H1 (cell line): ENCODE data around the gene SOX6. TPM values are rescaled to one million over a fixed set of nuclear protein-coding genes. Genes with fewer than 3 reads are reported as not detected.

Experiments used
- CTCF ChIA-PET: fragments of 300-600 bp; sonication (Branson Sonifier 250); formaldehyde crosslinking; loops from one replicate; lab custom pipeline; 2021; ENCODE audit not compliant: partially characterized antibody; lab: Charles Lee
- POLR2A ChIA-PET: fragments of 300-600 bp; sonication (Branson Sonifier 250); formaldehyde crosslinking; loops from one replicate; lab custom pipeline; 2021; ENCODE audit warnings: inconsistent platforms; ENCODE audit not compliant: partially characterized antibody; lab: Charles Lee
- DNase-seq, 2 experiments: peaks; one replicate each; pipeline versions ENCODE4 v3.0.0 to v3.0.0-alpha.2; 2010 to 2022; ENCODE audit warnings: low spot score in 2 of 2, low read depth in 1 of 2, mixed read lengths in 1 of 2
- FAIRE-seq: peaks from 2 replicates; lab custom pipeline; 2011; peaks lifted over from hg19 to GRCh38; lab: Jason Lieb, UNC
- H2AFZ ChIP-seq: 2 replicates; pipeline ENCODE4 v1.8.1; 2012; ENCODE audit warnings: low read length, inconsistent platforms
- H2AK5ac ChIP-seq: 2 replicates; pipeline ENCODE4 v1.6.1; 2013; ENCODE audit warnings: low read depth, low read length
- H2BK120ac ChIP-seq: replicated peaks from 2 replicates; pipeline ENCODE3; 2013; ENCODE audit warnings: low read depth, low read length, inconsistent platforms
- H2BK12ac ChIP-seq: 2 replicates; pipeline ENCODE4 v1.6.1; 2013; ENCODE audit warnings: low read depth, low read length
- H2BK15ac ChIP-seq: 2 replicates; pipeline ENCODE4 v1.6.1; 2013; ENCODE audit warnings: low read length
- H2BK20ac ChIP-seq: 2 replicates; pipeline ENCODE4 v1.6.1; 2013; ENCODE audit warnings: low read length
- H2BK5ac ChIP-seq: 2 replicates; pipeline ENCODE4 v1.6.1; 2013; ENCODE audit warnings: low read depth, low read length
- H3K14ac ChIP-seq: 2 replicates; pipeline ENCODE4 v1.6.1; 2013; ENCODE audit warnings: inconsistent platforms; ENCODE audit not compliant: insufficient read length
- H3K18ac ChIP-seq: 2 replicates; pipeline ENCODE4 v1.6.1; 2013; ENCODE audit warnings: low read length; ENCODE audit errors: extremely low read depth
- H3K23ac ChIP-seq: 2 replicates; pipeline ENCODE4 v1.6.1; 2013; ENCODE audit warnings: inconsistent platforms; ENCODE audit not compliant: insufficient read length
- H3K23me2 ChIP-seq: 2 replicates; pipeline ENCODE4 v1.6.1; 2013; ENCODE audit warnings: low read depth, low read length
- H3K27ac ChIP-seq: 2 replicates; pipeline ENCODE4 v1.6.1; 2011; ENCODE audit warnings: low read depth, low read length, inconsistent platforms
- H3K27me3 ChIP-seq, 4 experiments: replicated peaks in 1 of 4; 1 replicate in 1 of 4; 2 replicates in 3 of 4; pipeline versions ENCODE4 v1.6.1 to v1.8.1; 2011 to 2013; ENCODE audit warnings: low read length in 3 of 4, mild to moderate bottlenecking in 3 of 4, inconsistent platforms in 2 of 4, mixed read lengths in 2 of 4, moderate library complexity in 1 of 4; ENCODE audit not compliant: control insufficient read depth in 3 of 4, insufficient read depth in 3 of 4; ENCODE audit errors: extremely low read depth in 1 of 4
- H3K36me3 ChIP-seq, 4 experiments: 2 replicates each; pipeline versions ENCODE4 v1.6.1 to v1.8.1; 2011 to 2013; ENCODE audit warnings: mild to moderate bottlenecking in 4 of 4, low read length in 3 of 4, moderate library complexity in 2 of 4, control low read depth in 1 of 4, inconsistent platforms in 1 of 4; ENCODE audit not compliant: insufficient read depth in 4 of 4, control insufficient read depth in 2 of 4
- H3K4ac ChIP-seq: replicated peaks from 2 replicates; pipeline ENCODE3; 2013; ENCODE audit warnings: low read length, low read depth, mixed read lengths, inconsistent platforms; ENCODE audit not compliant: insufficient read length
- H3K4me1 ChIP-seq, 4 experiments: replicated peaks in 1 of 4; 1 replicate in 1 of 4; 2 replicates in 3 of 4; pipeline versions ENCODE4 v1.6.1 to v1.8.1; 2011 to 2013; ENCODE audit warnings: low read length in 3 of 4, inconsistent platforms in 2 of 4, mixed read lengths in 1 of 4; ENCODE audit not compliant: insufficient read depth in 4 of 4, control insufficient read depth in 3 of 4
- H3K4me2 ChIP-seq, 2 experiments: 2 replicates each; pipeline versions ENCODE4 v1.6.1 to v1.8.1; 2011 to 2013; ENCODE audit warnings: low read depth in 2 of 2, low read length in 2 of 2, control low read depth in 1 of 2, inconsistent platforms in 1 of 2, mild to moderate bottlenecking in 1 of 2; ENCODE audit not compliant: insufficient read depth in 1 of 2
- H3K4me3 ChIP-seq, 4 experiments: fragments of 200-600, 300-600 bp in 1 of 4; sonication (generic), shearing (Covaris generic), sonication (Bioruptor Twin) in 1 of 4; 2 replicates each; pipeline versions ENCODE4 v1.5.1 to v1.8.1; 2011 to 2016; ENCODE audit warnings: low read length in 4 of 4, low read depth in 3 of 4, control low read depth in 2 of 4, inconsistent platforms in 2 of 4, mild to moderate bottlenecking in 2 of 4, mixed read lengths in 1 of 4, moderate library complexity in 1 of 4; ENCODE audit not compliant: insufficient read depth in 2 of 4; ENCODE audit errors: extremely low read depth in 1 of 4
- H3K56ac ChIP-seq: replicated peaks from 2 replicates; pipeline ENCODE3; 2013; ENCODE audit warnings: low read depth, mild to moderate bottlenecking, mixed read lengths, low read length, inconsistent platforms; ENCODE audit not compliant: insufficient read length
- H3K79me1 ChIP-seq: 2 replicates; pipeline ENCODE4 v1.6.1; 2013; ENCODE audit warnings: low read depth, low read length, control low read depth
- H3K79me2 ChIP-seq, 2 experiments: 2 replicates each; pipeline versions ENCODE4 v1.6.1 to v1.8.1; 2012 to 2013; ENCODE audit warnings: low read length in 2 of 2, mild to moderate bottlenecking in 2 of 2, inconsistent platforms in 1 of 2; ENCODE audit not compliant: insufficient read depth in 2 of 2, control insufficient read depth in 1 of 2
- H3K9ac ChIP-seq, 4 experiments: replicated peaks in 1 of 4; 1 replicate in 1 of 4; 2 replicates in 3 of 4; pipeline versions ENCODE4 v1.6.1 to v1.8.1; 2011 to 2013; ENCODE audit warnings: low read depth in 3 of 4, low read length in 3 of 4, control low read depth in 2 of 4, mild to moderate bottlenecking in 2 of 4, moderate library complexity in 2 of 4, inconsistent platforms in 1 of 4; ENCODE audit errors: extremely low read depth in 1 of 4
- H3K9me3 ChIP-seq, 2 experiments: 2 replicates each; pipeline versions ENCODE4 v1.6.1 to v1.8.1; 2012 to 2013; ENCODE audit warnings: mild to moderate bottlenecking in 2 of 2, moderate library complexity in 2 of 2, control low read depth in 1 of 2, inconsistent platforms in 1 of 2, low read depth in 1 of 2, low read length in 1 of 2, mixed read lengths in 1 of 2; ENCODE audit not compliant: insufficient read depth in 2 of 2
- H4K20me1 ChIP-seq, 2 experiments: replicated peaks in 1 of 2; 2 replicates each; pipeline versions ENCODE3 to v1.8.1; 2011 to 2013; ENCODE audit warnings: inconsistent platforms in 2 of 2, low read length in 2 of 2, mild to moderate bottlenecking in 1 of 2; ENCODE audit not compliant: insufficient read depth in 2 of 2, control insufficient read depth in 1 of 2
- H4K5ac ChIP-seq: 2 replicates; pipeline ENCODE4 v1.6.1; 2013; ENCODE audit warnings: low read length, low read depth, mixed read lengths, inconsistent platforms; ENCODE audit not compliant: insufficient read length
- H4K8ac ChIP-seq: 2 replicates; pipeline ENCODE4 v1.8.0; 2013; ENCODE audit warnings: mild to moderate bottlenecking, moderate library complexity, low read length, inconsistent platforms; ENCODE audit not compliant: insufficient read depth; ENCODE audit errors: extremely low read depth
- H4K91ac ChIP-seq: replicated peaks from 2 replicates; pipeline ENCODE3; 2013; ENCODE audit warnings: low read length, mixed read lengths, inconsistent platforms; ENCODE audit not compliant: insufficient read length
- BRCA1 ChIP-seq: IDR thresholded peaks from 2 replicates; pipeline ENCODE4 v1.6.1; 2012; ENCODE audit warnings: low read depth, low read length, improper control_type of control experiment
- CTBP2 ChIP-seq: IDR thresholded peaks from 2 replicates; pipeline ENCODE4 v1.7.0; 2011; ENCODE audit warnings: borderline replicate concordance, mild to moderate bottlenecking, moderate library complexity, mixed read lengths, low read length; ENCODE audit not compliant: insufficient read depth, insufficient read length
- GTF2F1 ChIP-seq: IDR thresholded peaks from 2 replicates; pipeline ENCODE4 v1.6.1; 2012; ENCODE audit warnings: low read depth, low read length, improper control_type of control experiment, borderline replicate concordance
- JUND ChIP-seq: IDR thresholded peaks from 2 replicates; pipeline ENCODE4 v1.6.1; 2011; ENCODE audit warnings: mild to moderate bottlenecking, improper control_type of control experiment, low read length
- KDM5A ChIP-seq: fragments of 200-600 bp; IDR thresholded peaks from 2 replicates; pipeline ENCODE4 v1.7.1; 2012; ENCODE audit warnings: mild to moderate bottlenecking, low read length, inconsistent platforms, mixed read lengths
- MAFK ChIP-seq: IDR thresholded peaks from 2 replicates; pipeline ENCODE4 v1.6.1; 2012; ENCODE audit warnings: low read depth, mild to moderate bottlenecking, improper control_type of control experiment, low read length
- POLR2A ChIP-seq, 2 experiments: IDR thresholded peaks; 1 replicate in 1 of 2; 2 replicates in 1 of 2; pipeline ENCODE4 v1.6.1; 2011; ENCODE audit warnings: low read depth in 2 of 2, low read length in 2 of 2, mild to moderate bottlenecking in 2 of 2; ENCODE audit errors: control extremely low read depth in 1 of 2
- RNF2 ChIP-seq: fragments of 200-900, 300-1000 bp; sonication (generic); IDR thresholded peaks from 2 replicates; pipeline ENCODE4 v1.7.1; 2016; ENCODE audit warnings: borderline replicate concordance, low read depth, mild to moderate bottlenecking, antibody characterized with exemption, low read length; ENCODE audit not compliant: poor library complexity, severe bottlenecking; ENCODE audit errors: missing control alignments
- SP1 ChIP-seq: IDR thresholded peaks from 2 replicates; pipeline ENCODE4 v1.6.1; 2011; ENCODE audit warnings: low read depth, low read length
- SP4 ChIP-seq: IDR thresholded peaks from 2 replicates; pipeline ENCODE4 v1.6.1; 2012; ENCODE audit warnings: low read length, inconsistent platforms
- WGBS, 2 experiments: shearing (Covaris generic) in 1 of 2; methylation state at CpG; one replicate each; pipeline versions ENCODE4 v1.1.6 to v1.1.7; 2013 to 2015; ENCODE audit warnings: low lambda C conversion rate in 2 of 2, mixed read lengths in 2 of 2, inconsistent platforms in 1 of 2, low coverage in 1 of 2, missing lambda C conversion rate in 1 of 2; ENCODE audit not compliant: insufficient replicate concordance in 2 of 2, insufficient coverage in 1 of 2, insufficient read length in 1 of 2; ENCODE audit errors: extremely low coverage in 1 of 2, missing lambda C conversion rate in 1 of 2; 5-methylcytosine and 5-hydroxymethylcytosine counted together
- polyA plus RNA-seq, 7 experiments: library from polyadenylated mRNA; depleted of rRNA in 3 of 7; stranded (reverse) in 5 of 7; unstranded in 2 of 7; fragments of >200 nt in 5 of 7; fragments of 200-250 nt in 2 of 7; gene quantifications; 1 replicate in 5 of 7; 2 replicates in 1 of 7; 4 replicates in 1 of 7; pipeline versions ENCODE4 v1.2.1 to v1.2.3, GENCODE V29; 2011 to 2013; ENCODE audit warnings: missing spikeins in 2 of 7, mixed read lengths in 2 of 7
- total RNA-seq: library from RNA; stranded (reverse); fragmentation: NEBNext Ultra II Directional; extraction: Animal tissue kit (Norgen Biotek cat#: 25700); gene quantifications from 2 replicates; pipeline ENCODE4 v1.2.1, GENCODE V29; 2021
- TF ChIP-seq, protein P1 (sequence below): IDR thresholded peaks from 2 replicates; pipeline ENCODE4 v1.6.1; 2012; ENCODE audit warnings: low read length, inconsistent platforms

SOX6 gene
- total and polyA plus RNA-seq, 2 of the 8 experiments (the other 6 are each of a cell fraction or from before 2014, with no cell fraction given), result 0.09 TPM; not detected in 1

DNA sequence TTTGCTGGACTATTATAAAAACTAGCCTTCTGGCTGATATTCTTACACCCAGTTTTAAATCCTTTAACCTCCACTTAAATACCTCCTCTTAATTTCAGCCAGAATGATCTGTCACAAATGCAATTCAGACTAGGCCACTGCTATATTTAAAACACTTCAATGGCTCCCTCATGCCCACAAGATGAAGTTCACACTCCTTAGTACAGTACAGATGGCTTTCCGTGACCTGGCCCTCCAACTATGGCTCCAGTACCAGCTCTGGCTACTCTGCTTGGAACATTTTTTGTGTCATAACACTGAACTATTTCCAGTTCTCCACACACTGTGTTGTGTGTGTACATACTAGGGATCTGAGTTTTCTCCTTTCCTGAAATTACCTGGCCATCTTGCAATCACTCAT, 353.4 kb downstream of the SOX6 start:
- Histone ChIP-seq H3K4me2 (no peak overlapping the region), H3K27me3 (peaks cover 0 to 4% (median 0%) of the 10 kb centered on the region in 4 experiments; a peak in 3 of 7 replicates), H4K20me1 (no peaks in the 10 kb centered on the region), H2AK5ac (no peak overlapping the region), H2BK15ac (no peak overlapping the region), H3K36me3 (no peaks in the 10 kb centered on the region), H2BK5ac (no peak overlapping the region), H3K9me3 (no peaks in the 10 kb centered on the region), H3K56ac (no peak overlapping the region), H3K4ac (no peak overlapping the region), H2BK12ac (no peak overlapping the region), H2BK20ac (no peak overlapping the region), H2AFZ (no peak overlapping the region), H3K14ac (no peak overlapping the region), H3K4me1 (no peaks in the 10 kb centered on the region), H3K23me2 (no peaks in the 10 kb centered on the region), H2BK120ac (no peak overlapping the region), H4K8ac (no peak overlapping the region), H3K23ac (no peak overlapping the region), H3K18ac (no peak overlapping the region), H4K5ac (no peak overlapping the region), H4K91ac (no peak overlapping the region), H3K4me3 (no peak overlapping the region), H3K27ac (no peak overlapping the region), H3K79me1 (no peaks in the 10 kb centered on the region), H3K9ac (no peak overlapping the region), H3K79me2 (no peaks in the 10 kb centered on the region)
- ChIA-PET CTCF (interaction anchor here (1.0 to 2.8 kb wide), 2 partner anchors 14 to 604 kb away, joined by 4 to 17 read pairs; no protein-coding TSS in a partner anchor), POLR2A (no interaction called here)
- WGBS, 2 experiments, result 94% methylated on average over 1 of the region's 1 CpG; no CpG with 5 or more reads in 1 of the 2 experiments
- FAIRE-seq, result no peak
- DNase-seq, result no peak
- TF ChIP-seq, protein P1, sequence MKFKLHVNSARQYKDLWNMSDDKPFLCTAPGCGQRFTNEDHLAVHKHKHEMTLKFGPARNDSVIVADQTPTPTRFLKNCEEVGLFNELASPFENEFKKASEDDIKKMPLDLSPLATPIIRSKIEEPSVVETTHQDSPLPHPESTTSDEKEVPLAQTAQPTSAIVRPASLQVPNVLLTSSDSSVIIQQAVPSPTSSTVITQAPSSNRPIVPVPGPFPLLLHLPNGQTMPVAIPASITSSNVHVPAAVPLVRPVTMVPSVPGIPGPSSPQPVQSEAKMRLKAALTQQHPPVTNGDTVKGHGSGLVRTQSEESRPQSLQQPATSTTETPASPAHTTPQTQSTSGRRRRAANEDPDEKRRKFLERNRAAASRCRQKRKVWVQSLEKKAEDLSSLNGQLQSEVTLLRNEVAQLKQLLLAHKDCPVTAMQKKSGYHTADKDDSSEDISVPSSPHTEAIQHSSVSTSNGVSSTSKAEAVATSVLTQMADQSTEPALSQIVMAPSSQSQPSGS, result no peak
- TF ChIP-seq JUND (no peak), GTF2F1 (no peak), RNF2 (no peak), KDM5A (no peak), BRCA1 (no peak), MAFK (no peak), SP4 (no peak), SP1 (no peak), CTBP2 (no peak), POLR2A (IDR thresholded peaks at IDR 0.05; ENCODE audit: control extremely low read depth in 1 of 2, low read depth in 2 of 2, low read length in 2 of 2) (no peak)
